Stimulated activated CD8-positive, alpha-beta memory T cell treated with anti-CD3 and anti-CD28 coated beads, Interleukin-2, amount 100 ng/mL, for 1 hour (primary cell): Measurements from ENCODE around the gene LGALS9B.
"Not testable (repeated sequence)": the region's sequence is repeated elsewhere in the genome, so short reads cannot be mapped to it uniquely, and the experiment has no call there.

Experiments
- DNase-seq, 2 donors: peaks; one replicate each; pipeline ENCODE4 v3.0.0-alpha.2; 2020; ENCODE audit warnings: low read depth in 2 of 2

LGALS9B gene

GRCh38 chr17:20466999-20467398, 340 bp downstream of the LGALS9B start:
- not testable (repeated sequence) for DNase-seq

DNA sequence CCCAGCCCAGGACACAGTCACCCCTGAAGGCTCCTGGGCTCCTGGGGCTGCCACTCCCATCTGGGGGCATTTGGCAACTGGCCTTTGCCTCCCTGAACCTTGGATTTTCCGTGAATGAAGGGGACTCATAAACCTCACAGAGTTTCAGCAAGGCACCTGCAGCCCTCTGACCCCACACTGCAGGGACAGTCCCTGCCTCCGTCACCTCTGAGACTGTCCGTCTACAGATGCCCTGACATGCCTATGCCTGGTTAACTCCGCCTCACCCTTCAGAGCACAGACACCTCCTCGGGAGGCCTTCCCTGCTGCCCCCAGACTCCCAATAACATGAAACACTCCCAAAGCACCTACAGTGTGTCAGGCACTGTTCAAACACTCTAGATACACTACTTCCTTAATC, 786 bp downstream of the LGALS9B start:
- DNase-seq = not testable (repeated sequence)

- not testable (repeated sequence) for DNase-seq
Measured at GRCh38 chr17:20465535-20465934, 1.8 kb downstream of the LGALS9B start.

GRCh38 chr17:20464854-20465414, 2.4 kb downstream of the LGALS9B start:
- DNase-seq = not testable (repeated sequence)

- DNase-seq = not testable (repeated sequence)
Measured at GRCh38 chr17:20462158-20462557, 5.2 kb downstream of the LGALS9B start.

DNA sequence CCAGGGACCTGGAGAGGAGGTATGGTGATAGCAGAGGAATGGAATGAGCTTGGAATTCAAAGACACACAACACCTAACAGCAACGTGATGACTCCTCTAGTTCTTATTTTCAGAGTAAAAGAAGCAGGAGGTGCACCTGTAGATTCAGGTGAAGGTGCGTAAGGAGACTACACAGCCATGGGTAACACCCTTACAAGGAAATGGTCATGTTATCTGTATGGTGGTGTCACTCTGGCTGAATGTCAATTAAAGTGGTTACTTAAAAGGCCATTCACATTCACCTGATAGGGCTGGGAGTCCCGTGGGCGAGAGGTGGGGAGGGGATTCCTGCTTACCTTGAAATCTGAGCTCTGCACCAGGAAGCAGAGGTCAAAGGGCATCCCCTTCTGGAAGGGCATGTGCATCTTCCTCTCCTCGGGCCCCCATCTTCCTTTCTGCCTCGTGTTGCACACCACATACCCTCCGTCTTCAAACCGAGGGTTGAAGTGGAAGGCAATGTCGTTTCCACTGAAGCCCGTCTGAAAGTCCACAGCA, 9.4 kb downstream of the LGALS9B start:
- DNase-seq = not testable (repeated sequence)

DNA sequence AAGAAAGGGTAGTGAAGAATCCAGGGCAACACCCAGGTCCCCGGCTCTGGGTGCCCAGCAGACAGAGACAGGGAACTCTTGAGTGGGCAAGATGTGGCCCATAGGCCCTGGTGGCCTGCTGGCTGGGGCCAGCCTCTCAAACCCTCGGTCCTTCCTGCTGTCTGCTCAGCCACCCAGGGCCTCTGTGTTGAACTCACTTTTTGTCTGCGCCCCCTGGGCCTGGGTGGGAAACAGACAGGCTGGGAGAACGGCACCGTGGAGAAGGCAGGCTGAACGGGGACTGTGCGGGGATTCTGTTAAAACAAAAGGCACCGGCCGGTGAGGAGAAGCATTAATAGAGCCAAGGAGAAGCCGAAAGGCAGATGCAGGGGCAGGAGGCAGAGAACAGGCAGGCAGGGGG, 12.2 kb downstream of the LGALS9B start:
- DNase-seq = not testable (repeated sequence)

DNA sequence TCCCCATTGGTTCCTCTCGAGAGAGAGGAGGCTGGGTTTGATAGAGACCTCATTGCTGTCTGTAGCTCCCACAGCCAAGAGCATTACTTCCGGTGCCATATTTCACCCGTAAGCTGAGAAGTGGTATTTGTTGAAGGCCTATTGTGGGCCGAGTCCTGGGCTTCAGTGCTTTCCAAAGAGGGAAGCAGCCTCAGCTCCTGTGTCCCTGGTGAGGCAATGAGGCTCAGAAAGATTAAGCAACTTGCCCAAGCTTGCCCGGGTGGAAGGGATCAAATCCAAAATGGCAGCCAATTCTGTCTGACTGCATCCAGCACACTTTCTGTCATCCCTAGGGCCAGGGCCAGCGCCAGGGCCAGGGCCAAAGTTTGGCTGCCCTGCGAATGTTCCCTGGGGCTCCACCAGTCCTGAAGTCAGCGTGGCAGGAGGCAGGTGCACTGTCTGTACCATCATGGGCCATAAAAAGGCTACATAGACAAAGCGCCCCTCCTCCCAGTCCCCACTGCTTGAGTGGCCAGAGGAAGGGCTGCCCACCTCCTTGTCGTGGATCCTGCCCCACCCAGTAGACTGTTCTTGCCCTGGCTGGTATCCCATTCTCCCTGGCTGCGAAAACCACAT, 13.4 kb downstream of the LGALS9B start:
- DNase-seq = not testable (repeated sequence)

DNA sequence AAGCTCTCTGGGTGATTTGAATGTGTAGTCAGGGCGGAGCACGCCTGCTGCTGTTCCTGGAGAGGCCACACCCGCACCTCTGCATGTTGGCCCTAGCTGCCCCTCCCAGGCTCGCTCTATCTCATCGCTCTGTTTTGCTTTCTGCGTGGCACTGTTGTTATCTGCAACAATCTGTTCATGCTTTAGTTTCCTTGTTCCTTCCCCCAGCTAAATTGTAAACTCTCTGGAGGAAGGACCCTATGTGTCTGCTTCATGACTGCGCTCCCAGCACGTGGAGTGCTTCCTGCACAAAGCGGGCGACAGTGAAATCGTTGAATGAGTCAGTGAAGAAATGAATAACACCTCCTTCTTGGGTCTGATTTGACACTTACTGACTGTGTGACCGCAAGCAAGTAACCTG, 16.5 kb downstream of the LGALS9B start:
- not testable (repeated sequence) for DNase-seq

GRCh38 chr17:20447534-20448321, 19.6 kb downstream of the LGALS9B start:
- DNase-seq = not testable (repeated sequence)

- DNase-seq = not testable (repeated sequence)
Measured at GRCh38 chr17:20446895-20447294, 20.4 kb downstream of the LGALS9B start.

DNA sequence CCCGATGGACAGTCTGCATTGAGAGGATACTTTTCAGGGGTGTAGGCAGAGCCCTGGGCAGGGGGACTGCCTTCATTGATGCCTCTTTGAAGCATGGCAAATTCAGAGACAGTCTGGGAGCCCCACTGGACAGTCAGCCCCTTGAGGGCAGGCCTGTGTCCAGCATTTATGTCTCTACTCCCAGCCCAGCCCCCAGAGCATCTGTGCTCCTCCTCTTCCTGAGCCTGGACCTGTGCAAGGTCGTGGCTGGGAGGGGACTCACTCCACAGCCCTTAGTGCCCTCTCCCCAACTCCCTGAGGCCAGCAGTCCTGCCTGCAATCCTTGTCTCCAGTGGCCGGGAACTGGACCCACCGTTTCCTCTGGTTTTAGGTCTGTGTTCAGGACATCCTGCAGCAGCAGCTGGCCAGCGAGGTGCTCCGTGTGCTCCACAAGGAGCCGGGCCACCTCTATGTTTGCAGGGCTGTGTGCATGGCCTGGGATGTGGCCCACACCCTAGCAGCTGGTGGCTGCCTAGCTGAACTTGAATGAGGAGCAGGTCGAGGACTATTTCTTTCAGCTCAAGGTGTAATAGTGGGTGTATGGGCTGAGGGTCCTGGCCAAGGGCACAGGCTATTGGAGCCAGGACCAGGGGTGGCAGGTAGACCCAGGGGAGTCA, 22.6 kb downstream of the LGALS9B start:
- not testable (repeated sequence) for DNase-seq

- DNase-seq = not testable (repeated sequence)
Measured at GRCh38 chr17:20444173-20444572, 23.2 kb downstream of the LGALS9B start.

DNA sequence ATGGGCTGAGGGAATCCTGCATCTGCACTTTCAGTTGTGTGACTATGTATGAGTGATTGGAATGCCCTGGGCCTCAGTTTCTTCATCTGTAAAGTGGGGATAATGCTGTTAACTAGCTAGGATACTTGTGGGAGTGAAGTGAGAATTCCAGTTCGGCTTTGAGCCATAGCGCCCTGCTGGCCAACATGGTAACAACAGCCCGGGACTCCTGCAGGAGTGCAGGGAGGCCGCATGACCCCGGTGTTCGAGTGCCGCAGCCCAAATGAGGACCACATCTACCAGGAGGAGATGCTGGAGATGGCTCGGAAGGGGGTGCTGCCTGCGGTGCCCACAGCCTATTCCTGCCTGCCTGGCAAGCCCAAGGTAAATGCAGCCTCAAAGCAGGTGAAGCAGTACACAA, 23.7 kb downstream of the LGALS9B start:
- not testable (repeated sequence) for DNase-seq

- DNase-seq = not testable (repeated sequence)
Measured at GRCh38 chr17:20440665-20441064, 26.7 kb downstream of the LGALS9B start.

- not testable (repeated sequence) for DNase-seq
Measured at GRCh38 chr17:20435166-20435565, 32.2 kb downstream of the LGALS9B start.

DNA sequence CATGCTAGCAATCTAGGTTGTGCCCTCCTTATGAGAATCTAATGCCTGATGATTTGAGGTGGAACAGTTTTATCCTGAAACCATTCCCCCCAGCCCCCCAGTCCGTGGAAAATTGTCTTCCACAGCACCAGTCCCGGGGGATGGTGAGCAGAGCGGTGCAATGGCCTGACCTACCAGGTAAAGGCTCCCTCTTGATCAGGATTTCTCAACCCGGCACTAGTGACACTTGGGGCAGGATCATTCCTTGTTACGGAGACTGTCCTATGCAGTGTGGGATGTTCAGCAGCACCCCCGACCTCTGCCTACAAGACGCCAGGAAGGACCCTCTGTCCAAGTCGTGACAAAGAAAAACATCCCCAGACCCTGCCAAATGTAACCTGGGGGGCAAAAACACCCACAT, 34.0 kb downstream of the LGALS9B start:
- not testable (repeated sequence) for DNase-seq

DNA sequence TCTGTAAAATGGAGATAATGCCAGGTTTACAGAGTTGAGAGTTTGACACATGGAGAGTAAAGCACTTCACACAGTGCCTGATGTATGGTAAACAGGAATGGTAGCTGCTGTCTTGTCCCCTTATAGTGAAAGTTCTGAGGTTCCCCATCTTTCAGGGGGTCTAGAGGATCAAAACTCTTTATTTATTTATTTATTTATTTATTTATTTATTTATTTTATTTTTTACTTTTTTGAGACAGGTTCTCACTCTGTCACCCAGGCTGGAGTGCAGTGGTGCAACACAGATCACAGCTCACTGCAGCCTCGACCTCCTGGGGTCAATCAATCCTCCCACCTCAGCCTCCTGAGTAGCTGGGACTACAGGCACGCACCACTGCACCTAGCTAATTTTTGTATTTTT, 40.1 kb downstream of the LGALS9B start:
- not testable (repeated sequence) for DNase-seq

DNA sequence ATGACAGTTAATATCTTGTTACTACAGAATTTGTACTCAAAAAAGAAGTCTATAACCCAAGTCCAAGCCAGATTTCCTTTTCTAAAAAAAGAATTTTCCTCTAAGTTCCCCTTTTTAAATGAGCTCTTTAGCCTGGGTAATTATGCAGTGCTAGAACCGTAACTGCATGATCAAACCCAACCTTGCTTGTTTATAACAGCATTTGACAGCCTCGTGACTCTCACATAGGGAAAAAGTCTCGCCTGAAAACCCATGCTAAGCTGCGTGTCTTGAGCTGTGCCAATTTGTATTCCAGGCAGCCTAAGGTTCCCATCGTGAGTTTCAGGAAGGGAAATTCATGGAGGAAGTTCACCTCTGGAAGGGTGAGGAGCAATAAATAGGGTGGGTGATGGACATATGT, 44.5 kb downstream of the LGALS9B start:
- not testable (repeated sequence) for DNase-seq

DNA sequence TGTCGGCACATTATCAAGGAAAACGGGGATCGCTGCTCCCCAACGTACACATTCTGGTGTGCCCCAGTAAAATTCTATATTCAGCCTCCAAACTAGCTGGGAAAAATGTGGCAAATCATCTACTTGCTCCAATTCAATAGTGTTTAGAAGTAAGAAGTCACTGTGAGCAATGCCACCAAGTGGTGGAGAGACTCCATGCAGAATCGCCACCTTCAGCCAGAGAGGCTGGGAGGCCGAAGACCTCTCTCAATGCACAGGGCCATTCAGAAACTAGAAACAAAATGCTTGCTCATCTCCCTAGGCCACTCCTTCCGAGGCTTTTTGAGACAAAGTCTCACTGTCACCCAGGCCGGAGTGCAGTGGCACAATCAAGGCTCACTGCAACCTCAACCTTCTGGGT, 48.5 kb downstream of the LGALS9B start:
- not testable (repeated sequence) for DNase-seq

DNA sequence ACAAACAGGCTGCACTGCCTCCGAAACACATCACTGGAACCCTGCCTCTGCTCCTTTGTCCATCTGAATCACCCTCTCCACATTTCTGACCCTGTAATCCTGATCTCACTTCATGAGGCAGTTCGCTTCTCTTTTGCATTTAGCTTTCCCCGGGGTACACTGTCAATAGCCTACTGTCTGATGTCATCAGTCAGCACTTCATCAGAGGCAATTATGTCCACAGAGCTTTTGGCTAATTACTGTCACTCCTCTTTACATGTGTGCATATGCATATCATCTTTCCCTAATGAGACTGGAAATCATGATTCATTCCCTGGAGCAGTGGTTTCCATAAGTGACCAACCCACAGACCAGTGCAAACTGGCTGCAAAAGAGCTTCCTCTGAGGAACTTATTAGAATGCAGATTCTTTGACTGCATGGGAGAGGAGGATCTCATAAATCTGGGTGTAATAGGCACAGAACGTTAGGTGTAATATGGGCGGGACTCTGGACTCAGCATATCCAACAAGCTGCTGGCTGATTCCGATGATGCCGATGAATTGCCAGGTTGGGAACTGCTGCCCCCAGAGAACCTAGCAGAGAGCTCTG, 49.8 kb downstream of the LGALS9B start:
- not testable (repeated sequence) for DNase-seq
